K562 (cell line): ENCODE results near the gene MRPL54. TPM values are rescaled to one million over a fixed set of nuclear protein-coding genes. Genes with fewer than 3 reads are reported as not detected.

Experiments used
- CHD2 ChIP-seq: IDR thresholded peaks from 2 replicates; pipeline ENCODE4 v1.6.1; 2011; ENCODE audit warnings: low read depth, low read length
- E2F8 ChIP-seq: fragments of 450-650 bp; IDR thresholded peaks from 2 replicates; pipeline ENCODE4 v1.7.1; 2018; ENCODE audit warnings: mild to moderate bottlenecking, low read depth; ENCODE audit not compliant: partially characterized antibody
- FOXJ3 ChIP-seq: sonication (generic); formaldehyde crosslinking; IDR thresholded peaks from 2 replicates; pipeline ENCODE4 v1.4.0; 2020; ENCODE audit warnings: mild to moderate bottlenecking, missing genetic modification reagents
- GABPA ChIP-seq: fragments of 200-800 bp; sonication (Bioruptor generic); conservative IDR thresholded peaks from 2 replicates; pipeline ENCODE4 v1.6.1; 2016; ENCODE audit warnings: low read depth, missing genetic modification characterization, missing compliant biosample characterization
- HES1 ChIP-seq: fragments of 450-650 bp; IDR thresholded peaks from 2 replicates; pipeline ENCODE4 v1.6.1; 2016; ENCODE audit warnings: low read depth, mild to moderate bottlenecking, moderate library complexity
- HMG20B ChIP-seq: fragments of 250-450 bp; sonication (Bioruptor Pico); IDR thresholded peaks from 2 replicates; pipeline ENCODE4 v1.5.0; 2021; ENCODE audit warnings: mild to moderate bottlenecking
- HNRNPK ChIP-seq: fragments of 200-400 bp; formaldehyde crosslinking; IDR thresholded peaks from one replicate; pipeline ENCODE4 v1.6.1; 2018; ENCODE audit warnings: mild to moderate bottlenecking, low read depth, low read length; ENCODE audit not compliant: poor library complexity, severe bottlenecking
- KLF6 ChIP-seq: fragments of 250-450 bp; sonication (Bioruptor Pico); IDR thresholded peaks from 2 replicates; pipeline ENCODE4 v1.4.0; 2020; ENCODE audit warnings: mild to moderate bottlenecking, moderate library complexity, borderline replicate concordance
- MCM3 ChIP-seq: fragments of 450-650 bp; IDR thresholded peaks from 2 replicates; pipeline ENCODE4 v1.6.1; 2016
- PHF8 ChIP-seq: fragments of 200-600 bp; sonication (generic); IDR thresholded peaks from 2 replicates; pipeline ENCODE4 v1.6.1; 2012; ENCODE audit warnings: mixed run types, mild to moderate bottlenecking, inconsistent platforms, low read length, moderate library complexity, borderline replicate concordance
- REST ChIP-seq, 2 experiments: fragments of 450-650 bp; formaldehyde crosslinking in 1 of 2; IDR thresholded peaks; 2 replicates each; pipeline versions ENCODE4 v1.4.0 to v1.6.1; 2014 to 2020; ENCODE audit warnings: mild to moderate bottlenecking in 2 of 2, borderline replicate concordance in 1 of 2, low read depth in 1 of 2
- SNIP1 ChIP-seq: fragments of 450-650 bp; IDR thresholded peaks from 2 replicates; pipeline ENCODE4 v1.7.1; 2017; ENCODE audit warnings: low read depth, mild to moderate bottlenecking
- THAP7 ChIP-seq: fragments of 250-450 bp; sonication (Bioruptor Pico); IDR thresholded peaks from 2 replicates; pipeline ENCODE4 v1.5.0; 2021
- polyA plus RNA-seq, 8 experiments: library from polyadenylated mRNA; depleted of rRNA in 4 of 8; stranded (reverse) in 5 of 8; unstranded in 3 of 8; fragments of >200 nt; fragmentation: Nextera tagmentation in 2 of 8; fragmentation: Illumina TruSeq in 1 of 8; extraction: Ambion mirVana in 2 of 8; extraction: Trizol in 1 of 8; gene quantifications; 2 replicates each; pipeline versions ENCODE4 v1.2.1 to v1.2.3, GENCODE V29; 2011 to 2014; ENCODE audit warnings: inconsistent platforms in 1 of 8, missing spikeins in 1 of 8
- total RNA-seq, 7 experiments: library from RNA; depleted of rRNA in 6 of 7; stranded (reverse); fragments of >200 nt in 6 of 7; fragmentation: Illumina TruSeq in 2 of 7; extraction: Trizol in 2 of 7; gene quantifications; 2 replicates each; pipeline versions ENCODE4 v1.2.1 to v1.2.3, GENCODE V29; 2011 to 2021; ENCODE audit warnings: low replicate concordance in 1 of 7

MRPL54 gene
- total and polyA plus RNA-seq, 9 of the 15 experiments (the other 6 are each of a cell fraction or from before 2014, with no cell fraction given) = 3.5 to 120 (median 56.9) TPM

- TF ChIP-seq HES1 = no peak
- no peak for TF ChIP-seq THAP7 (CRISPR knock-in tag)
- TF ChIP-seq REST (IDR thresholded peaks at IDR 0.05; ENCODE audit: borderline replicate concordance) = no peak
- TF ChIP-seq REST (CRISPR knock-in tag; IDR thresholded peaks at IDR 0.05; ENCODE audit: low read depth) = no peak
- TF ChIP-seq HNRNPK = no peak
- peak; percentile 62; the same call in 1 of the 2 replicates for TF ChIP-seq MCM3
- TF ChIP-seq FOXJ3 (CRISPR knock-in tag) = no peak
- TF ChIP-seq CHD2 = no peak
- TF ChIP-seq E2F8 = no peak
- TF ChIP-seq PHF8 = no peak
- no peak for TF ChIP-seq SNIP1
- no peak for TF ChIP-seq GABPA (tag)
- TF ChIP-seq KLF6 (CRISPR knock-in tag) = no peak
- TF ChIP-seq HMG20B (CRISPR knock-in tag) = no peak
These were observed 14.1 kb downstream of the MRPL54 start (continued) for GRCh38 chr19:3776479-3777040.
